Left ventricle myocardium inferior (tissue), 1 donor: ENCODE measurements around the gene ABCF3. TPM values are rescaled to one million over a fixed set of nuclear protein-coding genes. Genes with fewer than 3 reads are reported as not detected.

Experiments
- DNase-seq: peaks from one replicate; pipeline ENCODE4 v3.0.0-alpha.2; 2020
- H3K27ac ChIP-seq: fragments of 200-600 bp; replicated peaks from 2 replicates; pipeline ENCODE4 v1.8.0; 2021
- H3K27me3 ChIP-seq: fragments of 200-600 bp; 2 replicates; pipeline ENCODE4 v1.8.0; 2021; ENCODE audit warnings: low read depth
- H3K36me3 ChIP-seq: fragments of 200-600 bp; 2 replicates; pipeline ENCODE4 v1.8.0; 2021
- H3K4me1 ChIP-seq: fragments of 200-600 bp; 2 replicates; pipeline ENCODE4 v1.8.0; 2021
- H3K4me3 ChIP-seq: fragments of 200-600 bp; 2 replicates; pipeline ENCODE4 v1.8.0; 2021; ENCODE audit warnings: mild to moderate bottlenecking, moderate library complexity
- H3K9me3 ChIP-seq: fragments of 200-600 bp; replicated peaks from 2 replicates; pipeline ENCODE4 v1.8.0; 2021
- intact Hi-C: fragments of 100-400 bp; cut with micrococcal nuclease; formaldehyde crosslinking; loops from one replicate; pipeline ENCODE4 v1.11.0; 2022
- total RNA-seq: library from RNA; stranded (reverse); fragmentation: NEBNext Ultra II Directional; extraction: Animal tissue kit (Norgen Biotek cat#: 25700); gene quantifications from one replicate; pipeline ENCODE4 v1.2.1, GENCODE V29; 2021
- TF ChIP-seq, protein P1 (sequence below): fragments of 200-600 bp; IDR thresholded peaks from 2 replicates; pipeline ENCODE4 v1.8.0; 2021; ENCODE audit warnings: antibody characterized with exemption, mild to moderate bottlenecking, borderline replicate concordance
- donor health status: DM: no; HTN: yes; CAD: no; lungs with severe emphysema.

Gene ABCF3
- total RNA-seq, 1 donor from 2014 or later: 70.2 TPM

DNA sequence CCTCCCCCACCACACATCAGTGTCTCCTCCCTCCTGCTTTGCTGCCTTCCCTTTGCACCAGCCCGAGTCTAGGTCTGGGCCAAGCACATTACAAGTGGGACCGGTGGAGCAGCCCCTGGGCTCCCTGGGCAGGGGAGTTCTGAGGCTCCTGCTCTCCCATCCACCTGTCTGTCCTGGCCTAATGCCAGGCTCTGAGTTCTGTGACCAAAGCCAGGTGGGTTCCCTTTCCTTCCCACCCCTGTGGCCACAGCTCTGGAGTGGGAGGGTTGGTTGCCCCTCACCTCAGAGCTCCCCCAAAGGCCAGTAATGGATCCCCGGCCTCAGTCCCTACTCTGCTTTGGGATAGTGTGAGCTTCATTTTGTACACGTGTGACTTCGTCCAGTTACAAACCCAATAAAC is 2.3 kb upstream of the ABCF3 start:
- intact Hi-C loops: loop anchor here (10.0 kb wide), 1 partner anchor 61 kb away; the partner anchor contains the start of genes ALG3 and EEF1AKMT4
- no peak for DNase-seq
- TF ChIP-seq, protein P1, sequence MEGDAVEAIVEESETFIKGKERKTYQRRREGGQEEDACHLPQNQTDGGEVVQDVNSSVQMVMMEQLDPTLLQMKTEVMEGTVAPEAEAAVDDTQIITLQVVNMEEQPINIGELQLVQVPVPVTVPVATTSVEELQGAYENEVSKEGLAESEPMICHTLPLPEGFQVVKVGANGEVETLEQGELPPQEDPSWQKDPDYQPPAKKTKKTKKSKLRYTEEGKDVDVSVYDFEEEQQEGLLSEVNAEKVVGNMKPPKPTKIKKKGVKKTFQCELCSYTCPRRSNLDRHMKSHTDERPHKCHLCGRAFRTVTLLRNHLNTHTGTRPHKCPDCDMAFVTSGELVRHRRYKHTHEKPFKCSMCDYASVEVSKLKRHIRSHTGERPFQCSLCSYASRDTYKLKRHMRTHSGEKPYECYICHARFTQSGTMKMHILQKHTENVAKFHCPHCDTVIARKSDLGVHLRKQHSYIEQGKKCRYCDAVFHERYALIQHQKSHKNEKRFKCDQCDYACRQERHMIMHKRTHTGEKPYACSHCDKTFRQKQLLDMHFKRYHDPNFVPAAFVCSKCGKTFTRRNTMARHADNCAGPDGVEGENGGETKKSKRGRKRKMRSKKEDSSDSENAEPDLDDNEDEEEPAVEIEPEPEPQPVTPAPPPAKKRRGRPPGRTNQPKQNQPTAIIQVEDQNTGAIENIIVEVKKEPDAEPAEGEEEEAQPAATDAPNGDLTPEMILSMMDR: no peak
- Histone ChIP-seq H3K27me3 (no peaks in the 10 kb centered on the region), H3K27ac (no peak overlapping the region), H3K36me3 (peaks cover 73% of the 10 kb centered on the region), H3K9me3 (no peaks in the 10 kb centered on the region), H3K4me1 (peaks cover 42% of the 10 kb centered on the region), H3K4me3 (no peak overlapping the region)

- Histone ChIP-seq H3K27ac (peak overlapping the region; percentile 95), H3K4me1 (peaks cover 39% of the 10 kb centered on the region), H3K36me3 (peaks cover 73% of the 10 kb centered on the region), H3K27me3 (no peaks in the 10 kb centered on the region), H3K4me3 (peak overlapping the region; percentile 79), H3K9me3 (no peaks in the 10 kb centered on the region)
- DNase-seq: no peak
- TF ChIP-seq, protein P1: no peak
- intact Hi-C loops: loop anchor here (10.0 kb wide), 1 partner anchor 60 kb away; the partner anchor contains the start of genes ALG3 and EEF1AKMT4
These were observed 1.3 kb upstream of the ABCF3 start for GRCh38 chr3:184184546-184185230.

- Histone ChIP-seq H3K36me3 (peaks cover 73% of the 10 kb centered on the region), H3K27me3 (no peaks in the 10 kb centered on the region), H3K4me3 (peak overlapping the region; percentile 79), H3K9me3 (no peaks in the 10 kb centered on the region), H3K4me1 (peaks cover 39% of the 10 kb centered on the region), H3K27ac (peak overlapping the region; percentile 95)
- intact Hi-C loops: loop anchor here (10.0 kb wide), 1 partner anchor 59 kb away; the partner anchor contains the start of genes ALG3 and EEF1AKMT4
- TF ChIP-seq, protein P1: no peak
- DNase-seq: peak; percentile 100
These were observed 377 bp upstream of the ABCF3 start for GRCh38 chr3:184185461-184186183.

GRCh38 chr3:184186902-184187207 is 856 bp downstream of the ABCF3 start:
- Histone ChIP-seq H3K27me3 (no peaks in the 10 kb centered on the region), H3K27ac (peak overlapping the region; percentile 95), H3K4me3 (peak overlapping the region; percentile 79), H3K4me1 (peaks cover 39% of the 10 kb centered on the region), H3K9me3 (no peaks in the 10 kb centered on the region), H3K36me3 (peaks cover 73% of the 10 kb centered on the region)
- intact Hi-C loops: loop anchor here (10.0 kb wide), 1 partner anchor 58 kb away; the partner anchor contains the start of genes ALG3 and EEF1AKMT4
- TF ChIP-seq, protein P1: no peak
- DNase-seq: no peak

GRCh38 chr3:184188080-184188479 is 2.1 kb downstream of the ABCF3 start:
- Histone ChIP-seq H3K4me1 (peaks cover 39% of the 10 kb centered on the region), H3K36me3 (peaks cover 73% of the 10 kb centered on the region), H3K27ac (no peak overlapping the region), H3K27me3 (no peaks in the 10 kb centered on the region), H3K4me3 (peak overlapping the region; percentile 79), H3K9me3 (no peaks in the 10 kb centered on the region)
- TF ChIP-seq, protein P1: no peak
- no peak for DNase-seq
- intact Hi-C loops: loop anchor here (10.0 kb wide), 1 partner anchor 57 kb away; the partner anchor contains the start of genes ALG3 and EEF1AKMT4
